Tibial nerve (tissue), 4 donors: ENCODE data around the gene PTPRCAP.

Experiments used
- EP300 ChIP-seq, 2 donors: sonication (generic); formaldehyde crosslinking; IDR thresholded peaks; one replicate each; pipeline ENCODE4 v1.6.1; 2017; ENCODE audit warnings: antibody characterized with exemption in 2 of 2, mild to moderate bottlenecking in 1 of 2
- POLR2A ChIP-seq, 2 donors: fragments of 450-650 bp; IDR thresholded peaks; one replicate each; pipeline ENCODE4 v1.6.1; 2017; ENCODE audit warnings: antibody characterized with exemption in 2 of 2, mild to moderate bottlenecking in 2 of 2, moderate library complexity in 2 of 2
- TF ChIP-seq, protein P1 (sequence below), 5 experiments: fragments of 200-600 bp in 3 of 5; fragments of 450-650 bp in 2 of 5; sonication (generic) in 3 of 5; IDR thresholded peaks; one replicate each; pipeline ENCODE4 v1.5.1; 2016 to 2019; ENCODE audit warnings: antibody characterized with exemption in 5 of 5, mild to moderate bottlenecking in 3 of 5, moderate library complexity in 2 of 5

DNA sequence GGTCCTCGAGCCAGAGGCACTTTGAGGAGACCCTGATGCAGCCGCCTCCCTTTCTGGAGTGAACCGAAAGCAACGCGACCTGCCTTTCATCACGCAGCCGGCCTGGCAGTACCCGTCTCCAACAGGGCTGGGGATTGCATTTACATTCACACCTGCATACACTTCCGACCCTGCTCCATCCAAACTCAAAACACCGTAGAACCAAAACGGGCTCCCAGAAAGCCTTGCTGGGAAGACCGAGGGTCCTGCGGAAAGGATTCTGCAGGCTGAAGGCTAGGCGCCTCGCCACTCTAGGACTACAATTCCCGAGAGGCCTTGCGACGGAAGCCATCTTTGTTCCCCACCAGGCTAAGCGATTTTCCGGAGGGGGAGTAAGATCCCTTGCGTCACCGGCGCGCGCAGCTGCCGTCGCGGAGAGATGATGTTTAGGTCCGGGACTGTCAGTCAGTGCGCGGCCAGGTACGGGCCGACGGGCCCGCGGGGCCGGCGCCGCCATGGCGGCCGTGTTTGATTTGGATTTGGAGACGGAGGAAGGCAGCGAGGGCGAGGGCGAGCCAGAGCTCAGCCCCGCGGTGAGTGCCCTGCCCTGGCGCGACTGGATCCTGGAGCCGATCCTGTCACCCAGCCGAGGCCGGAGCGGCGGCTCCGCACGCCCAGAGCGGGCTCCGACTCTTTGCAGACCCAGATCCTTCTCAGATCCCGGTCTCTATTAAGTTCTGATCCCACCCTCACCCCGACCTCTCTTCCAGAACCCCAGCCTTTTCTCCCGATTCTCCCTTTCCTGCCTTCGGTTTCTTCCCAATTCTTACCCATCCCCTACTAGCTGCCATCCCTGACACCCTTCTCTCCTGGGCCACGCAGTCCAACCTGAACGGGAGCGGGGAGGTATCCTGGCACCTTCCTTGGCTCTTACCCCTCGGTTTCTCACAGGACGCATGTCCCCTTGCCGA, 9.2 kb downstream of the PTPRCAP start, which contains the start of gene RPS6KB2:
- TF ChIP-seq, protein P1, sequence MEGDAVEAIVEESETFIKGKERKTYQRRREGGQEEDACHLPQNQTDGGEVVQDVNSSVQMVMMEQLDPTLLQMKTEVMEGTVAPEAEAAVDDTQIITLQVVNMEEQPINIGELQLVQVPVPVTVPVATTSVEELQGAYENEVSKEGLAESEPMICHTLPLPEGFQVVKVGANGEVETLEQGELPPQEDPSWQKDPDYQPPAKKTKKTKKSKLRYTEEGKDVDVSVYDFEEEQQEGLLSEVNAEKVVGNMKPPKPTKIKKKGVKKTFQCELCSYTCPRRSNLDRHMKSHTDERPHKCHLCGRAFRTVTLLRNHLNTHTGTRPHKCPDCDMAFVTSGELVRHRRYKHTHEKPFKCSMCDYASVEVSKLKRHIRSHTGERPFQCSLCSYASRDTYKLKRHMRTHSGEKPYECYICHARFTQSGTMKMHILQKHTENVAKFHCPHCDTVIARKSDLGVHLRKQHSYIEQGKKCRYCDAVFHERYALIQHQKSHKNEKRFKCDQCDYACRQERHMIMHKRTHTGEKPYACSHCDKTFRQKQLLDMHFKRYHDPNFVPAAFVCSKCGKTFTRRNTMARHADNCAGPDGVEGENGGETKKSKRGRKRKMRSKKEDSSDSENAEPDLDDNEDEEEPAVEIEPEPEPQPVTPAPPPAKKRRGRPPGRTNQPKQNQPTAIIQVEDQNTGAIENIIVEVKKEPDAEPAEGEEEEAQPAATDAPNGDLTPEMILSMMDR (IDR thresholded peaks at IDR 0.05), result peak in 2 of 5 experiments; percentile 31 to 54
- TF ChIP-seq POLR2A (IDR thresholded peaks at IDR 0.05) (peak; percentile 82 to 92), EP300 (IDR thresholded peaks at IDR 0.05) (peak; percentile 98 to 100)
